ENCODE measurements around the gene MYL4.
"Not testable (repeated sequence)": the region's sequence is repeated elsewhere in the genome, so short reads cannot be mapped to it uniquely, and the experiment has no call there.

MYL4 gene

DNA sequence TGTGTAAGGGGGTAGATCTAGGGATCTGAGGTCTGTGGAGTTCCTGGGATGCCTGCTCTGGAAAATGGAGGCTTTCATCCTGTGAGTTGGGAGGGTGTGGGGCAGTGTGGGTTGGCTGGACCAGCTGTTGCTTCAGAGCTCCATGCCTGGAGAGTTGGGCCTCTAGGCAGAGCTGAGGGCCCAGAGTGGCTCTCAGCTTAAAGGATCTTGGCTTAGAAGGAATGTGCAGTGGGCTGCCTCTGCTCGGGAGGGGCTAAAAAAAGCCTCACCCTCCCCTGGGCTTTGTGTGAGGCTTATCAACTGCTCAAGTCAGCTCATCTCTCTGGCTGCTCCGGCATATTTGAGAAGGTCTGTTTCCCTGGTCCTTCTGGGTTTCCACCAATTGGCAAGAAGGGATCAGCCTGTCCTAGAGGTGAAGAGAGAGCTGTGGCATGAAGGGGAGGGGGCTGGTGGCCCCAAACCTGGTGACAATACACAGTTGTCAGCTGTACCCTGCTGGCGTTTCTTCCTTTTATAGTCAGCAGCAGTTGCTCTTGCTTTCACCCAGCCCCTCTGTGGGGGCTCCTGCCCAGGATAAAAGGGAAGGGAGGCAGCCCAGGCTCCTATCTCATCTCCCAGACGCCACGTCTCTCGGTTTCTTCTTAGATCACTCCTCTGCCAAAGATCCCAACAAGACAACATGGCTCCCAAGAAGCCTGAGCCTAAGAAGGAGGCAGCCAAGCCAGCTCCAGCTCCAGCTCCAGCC, at the start of gene MYL4:
MYL4 (plus strand) TSS at position 605 of the 745 bp plus-strand sequence; CDS start at position 680, 75 bp downstream.
- no peak for DNase-seq

DNA sequence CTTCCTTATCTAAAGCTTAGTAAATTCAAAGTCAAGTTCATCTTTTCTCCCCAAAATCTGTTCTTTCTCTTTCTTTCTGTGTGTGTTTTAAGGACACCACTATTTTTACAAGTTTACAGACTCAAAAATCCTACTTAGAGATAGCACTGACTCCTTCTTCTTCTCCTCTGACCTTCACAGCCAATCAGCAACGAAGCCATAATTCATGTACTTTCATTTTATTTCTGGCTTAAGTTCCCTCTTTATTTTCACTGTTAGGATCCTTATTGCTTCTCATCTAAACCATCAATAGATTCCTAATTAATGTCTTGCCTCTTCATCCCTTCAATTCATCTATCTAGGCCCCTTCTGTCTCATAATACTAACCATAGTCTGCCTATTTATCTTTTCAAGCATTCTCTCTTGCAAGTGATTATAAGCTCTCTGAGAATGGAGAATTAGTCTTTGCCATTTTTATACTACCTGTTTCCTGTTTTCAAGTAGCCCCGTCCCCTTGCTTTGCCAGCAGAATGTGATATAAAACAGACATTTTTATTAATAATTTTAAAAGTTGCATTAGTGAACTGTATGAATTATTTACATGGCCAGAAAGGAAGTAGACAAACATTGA, 47.0 kb upstream of the MYL4 start:
- no peak for DNase-seq

DNA sequence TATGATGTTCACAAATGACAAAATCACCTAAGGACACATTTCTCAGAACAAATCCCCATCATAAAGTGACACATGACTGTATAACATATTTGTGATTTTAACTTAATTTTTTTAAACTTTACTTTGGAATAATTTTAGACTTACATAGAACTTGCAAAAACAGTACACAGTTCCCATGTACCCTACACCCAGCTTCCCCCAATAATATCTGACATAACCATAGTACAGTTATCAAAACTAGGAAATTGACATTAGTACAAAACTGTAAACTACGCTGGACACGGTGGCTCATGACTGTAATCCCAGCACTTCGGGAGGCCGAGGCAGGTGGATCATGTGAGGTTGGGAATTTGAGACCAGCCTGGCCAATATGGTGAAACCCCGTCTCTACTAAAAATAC, 44.9 kb upstream of the MYL4 start:
- no peak for DNase-seq

DNA sequence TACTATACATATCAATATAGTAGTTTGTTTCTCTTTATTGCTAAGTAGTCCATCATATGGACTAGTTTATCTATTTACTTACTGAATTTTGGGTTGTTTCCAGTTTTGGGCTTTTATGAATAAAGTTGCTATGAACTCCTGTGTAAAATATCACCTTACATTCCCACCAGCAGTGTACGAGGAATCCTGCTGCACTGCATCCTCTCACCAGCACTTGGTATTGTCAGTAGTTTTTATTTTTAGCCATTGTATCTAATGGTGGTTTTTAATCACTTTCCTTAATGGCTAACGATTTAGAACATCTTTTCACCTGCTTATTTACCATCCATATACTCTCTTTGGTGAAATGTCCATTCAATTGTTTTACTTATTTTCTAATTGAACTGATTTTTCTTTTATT, 44.0 kb upstream of the MYL4 start:
- no peak for DNase-seq

DNA sequence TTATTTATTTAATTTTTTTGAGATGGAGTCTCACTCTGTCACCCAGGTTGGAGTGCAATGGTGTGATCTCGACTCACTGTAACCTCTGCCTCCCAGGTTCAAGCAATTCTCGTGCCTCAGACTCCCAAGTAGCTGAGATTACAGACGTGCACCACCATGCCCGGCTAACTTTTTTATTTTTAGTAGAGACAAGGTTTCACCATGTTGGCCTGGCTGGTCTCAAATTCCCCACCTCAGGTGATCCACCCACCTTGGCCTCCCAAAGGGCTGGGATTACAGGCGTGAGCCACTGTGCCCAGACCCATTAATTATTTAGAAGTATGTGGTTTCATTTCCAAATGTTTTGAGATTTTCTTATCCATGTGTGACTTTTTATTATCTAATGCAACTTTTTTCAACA, 42.3 kb upstream of the MYL4 start:
- not testable (repeated sequence) for DNase-seq

DNA sequence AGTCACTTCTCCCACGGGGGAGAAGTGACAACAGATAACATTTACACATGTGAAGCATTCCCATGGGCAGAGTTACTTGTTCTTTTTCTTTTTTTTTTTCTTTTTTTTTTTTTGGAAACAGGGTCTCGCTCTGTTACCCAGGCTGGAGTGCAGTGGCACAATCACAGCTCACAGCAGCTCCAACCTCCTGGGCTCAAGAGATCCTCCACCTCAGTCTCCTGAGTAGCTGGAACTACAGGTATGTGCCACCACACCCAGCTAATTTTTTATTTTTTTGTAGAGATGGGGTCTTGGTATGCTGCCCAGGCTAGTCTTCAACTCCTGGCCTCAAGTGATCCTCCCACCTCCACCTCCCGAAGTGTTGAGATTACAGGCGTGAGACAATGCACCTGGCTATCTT, 40.3 kb upstream of the MYL4 start:
- not testable (repeated sequence) for DNase-seq

DNA sequence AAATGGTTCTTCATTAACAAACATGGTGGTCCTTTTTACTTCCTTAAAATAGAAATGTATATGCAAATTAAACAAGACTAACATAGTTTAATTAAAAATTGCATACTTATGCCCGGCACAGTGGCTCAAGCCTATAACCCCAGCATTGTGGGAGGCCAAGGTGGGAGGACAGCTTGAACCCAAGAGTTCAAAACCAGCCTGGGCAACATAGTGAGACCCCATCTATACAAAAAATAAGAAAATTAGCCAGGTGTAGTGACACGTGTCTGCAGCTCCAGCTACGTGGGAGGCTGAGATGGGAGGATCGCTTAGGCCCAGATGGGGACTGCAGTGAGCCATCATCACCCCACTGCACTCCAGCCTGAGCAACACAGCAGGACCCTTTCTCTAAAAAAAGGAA, 38.4 kb upstream of the MYL4 start:
- DNase-seq, result no peak

DNA sequence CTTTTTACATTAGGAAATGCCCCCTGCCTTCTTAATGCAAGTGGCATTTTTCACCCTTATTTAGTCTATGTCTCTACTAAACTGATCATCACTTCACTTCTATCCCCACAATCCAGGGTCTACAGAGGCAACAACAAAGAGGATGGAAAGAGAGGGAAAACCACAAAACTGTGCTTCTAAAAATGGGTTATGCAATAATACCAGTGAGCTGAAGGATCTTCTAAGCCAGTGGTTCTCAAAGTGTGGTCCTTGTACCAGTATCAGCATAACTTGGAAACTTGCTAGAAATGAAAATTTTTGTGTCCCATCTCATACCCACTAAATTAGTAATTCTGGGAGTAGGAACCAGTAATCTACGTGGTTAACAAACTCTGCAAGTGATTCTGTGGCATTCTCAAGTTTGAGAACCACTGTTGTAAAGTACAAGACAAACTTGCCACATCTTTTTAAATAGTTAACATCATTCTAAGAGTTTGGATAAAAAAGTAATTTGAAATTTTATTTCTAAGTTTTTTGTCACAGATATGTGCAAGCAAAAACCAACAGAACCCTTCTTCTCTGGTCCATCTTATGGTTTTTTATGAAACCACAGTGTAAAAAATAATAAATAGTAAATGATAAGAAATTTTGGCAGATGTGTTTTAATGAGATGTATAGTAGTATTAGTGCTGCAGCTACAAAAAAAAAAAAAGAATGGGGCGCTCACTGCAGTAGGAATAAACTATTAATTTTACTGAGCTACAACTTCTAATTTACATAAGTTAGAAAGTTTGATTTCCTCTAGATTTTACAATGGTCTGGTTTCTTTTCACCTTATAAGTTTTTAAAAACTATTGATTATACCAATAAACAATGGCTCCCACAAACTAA, 36.2 kb upstream of the MYL4 start:
- no peak for DNase-seq

DNA sequence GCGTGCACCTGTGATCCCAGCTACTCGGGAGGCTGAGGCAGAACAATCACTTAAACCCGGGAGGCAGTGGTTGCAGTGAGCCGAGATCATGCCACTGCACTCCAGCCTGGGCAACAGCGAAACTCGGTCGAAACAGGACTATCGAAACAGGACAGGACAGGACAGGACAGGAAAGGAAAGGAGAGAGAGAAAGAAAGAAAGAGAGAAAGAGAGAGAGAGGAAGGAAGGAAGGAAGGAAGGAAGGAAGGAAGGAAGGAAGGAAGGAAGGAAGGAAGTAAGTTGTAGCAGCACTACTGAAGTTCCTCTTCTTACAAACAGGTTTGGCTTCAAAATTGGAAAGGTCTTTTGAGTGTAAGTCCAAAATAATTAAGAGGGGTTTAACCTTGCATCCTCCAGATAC, 34.3 kb upstream of the MYL4 start:
- DNase-seq, result not testable (repeated sequence)

DNA sequence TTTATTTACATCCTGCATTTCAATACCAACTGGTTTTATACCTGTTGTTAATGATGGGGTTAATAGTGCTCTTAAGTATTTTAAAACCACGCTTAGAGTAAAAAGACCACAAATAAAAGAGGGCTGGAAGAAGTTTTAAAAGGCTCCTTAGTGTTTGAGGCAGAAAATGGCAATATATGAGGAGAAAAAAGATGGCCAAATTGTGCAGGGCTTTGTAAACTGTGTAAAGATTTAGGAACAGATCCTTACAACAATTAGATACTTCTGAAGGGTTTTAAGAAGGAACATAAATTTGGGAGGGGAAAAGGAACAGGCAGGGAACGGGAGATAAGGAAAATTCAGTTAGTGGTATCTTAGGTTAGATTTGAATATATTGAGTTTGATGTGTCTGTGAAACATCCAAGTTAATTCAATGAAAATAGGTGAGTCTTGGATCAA, 32.7 kb upstream of the MYL4 start:
- DNase-seq, result no peak

DNA sequence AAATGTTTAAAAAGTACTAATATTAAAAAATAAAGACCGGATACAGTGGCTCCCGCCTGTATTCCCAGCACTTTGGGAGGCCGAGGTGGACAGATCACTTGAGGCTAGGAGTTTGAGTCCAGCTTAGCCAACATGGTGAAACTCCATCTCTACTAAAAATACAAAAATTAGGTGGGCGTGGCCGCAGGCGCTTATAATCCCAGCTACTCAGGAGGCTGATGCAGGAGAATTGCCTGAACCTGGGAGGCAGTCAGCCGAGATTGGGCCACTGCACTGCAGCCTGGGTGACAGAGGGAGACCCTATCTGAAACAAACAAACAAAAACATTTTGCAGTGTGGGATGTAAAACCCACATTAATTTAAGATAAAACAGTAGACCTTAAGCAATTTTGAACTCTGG, 31.9 kb upstream of the MYL4 start:
- no peak for DNase-seq

DNA sequence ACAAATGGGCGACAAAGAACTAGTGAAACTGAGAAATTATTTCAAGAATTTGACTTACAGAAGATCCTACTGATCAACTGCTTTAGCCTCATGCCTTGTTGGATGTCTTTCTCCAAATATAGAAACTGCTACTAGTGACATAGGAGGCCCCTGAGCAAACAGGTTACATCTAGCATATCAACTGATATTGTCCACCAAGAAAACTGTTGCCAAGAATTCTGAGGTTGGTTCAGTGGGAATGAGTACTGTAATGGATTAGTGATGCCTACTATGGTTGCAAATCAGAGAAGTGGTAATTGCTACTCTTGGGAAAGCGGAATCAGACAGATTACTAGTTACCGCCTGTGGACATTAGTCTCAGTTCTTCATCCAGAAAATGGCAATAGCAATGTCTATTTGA, 30.0 kb upstream of the MYL4 start:
- no peak for DNase-seq

DNA sequence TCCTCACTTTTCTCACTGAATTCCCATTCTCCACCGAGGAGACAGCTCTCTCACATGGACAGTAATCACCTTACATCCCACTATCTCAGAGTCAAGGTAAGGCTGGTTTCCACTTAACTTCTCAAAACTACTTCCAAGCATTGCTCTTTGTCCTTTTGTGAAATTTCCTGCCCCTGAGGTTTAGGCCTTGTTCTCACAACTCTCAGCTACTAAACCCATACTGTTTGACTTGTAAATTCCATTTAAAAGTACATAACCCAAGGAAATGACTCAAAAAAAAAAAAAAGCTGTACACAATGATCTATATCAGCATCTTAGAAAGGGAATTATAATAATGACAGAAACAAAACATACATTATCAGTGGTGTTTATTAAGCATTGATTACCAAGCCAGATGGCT, 28.8 kb upstream of the MYL4 start:
- no peak for DNase-seq

DNA sequence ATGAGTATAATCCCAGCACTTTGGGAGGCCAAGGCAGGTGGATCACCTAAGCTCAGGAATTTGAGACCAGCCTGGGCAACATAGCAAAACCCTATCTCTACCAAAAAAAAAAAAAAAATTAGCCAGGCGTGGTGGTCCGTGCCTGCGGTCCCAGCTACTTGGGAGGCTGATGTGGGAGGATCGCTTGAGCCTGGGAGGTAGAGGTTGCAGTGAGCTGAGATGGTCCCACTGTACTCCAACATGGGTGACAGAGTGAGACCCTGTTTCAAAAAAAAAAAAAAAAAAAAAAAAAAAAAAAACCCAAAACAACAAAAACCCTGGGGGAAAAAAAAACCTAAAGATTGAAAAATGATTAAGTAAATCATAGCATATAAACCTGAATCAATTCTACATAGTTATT, 28.2 kb upstream of the MYL4 start:
- not testable (repeated sequence) for DNase-seq

DNA sequence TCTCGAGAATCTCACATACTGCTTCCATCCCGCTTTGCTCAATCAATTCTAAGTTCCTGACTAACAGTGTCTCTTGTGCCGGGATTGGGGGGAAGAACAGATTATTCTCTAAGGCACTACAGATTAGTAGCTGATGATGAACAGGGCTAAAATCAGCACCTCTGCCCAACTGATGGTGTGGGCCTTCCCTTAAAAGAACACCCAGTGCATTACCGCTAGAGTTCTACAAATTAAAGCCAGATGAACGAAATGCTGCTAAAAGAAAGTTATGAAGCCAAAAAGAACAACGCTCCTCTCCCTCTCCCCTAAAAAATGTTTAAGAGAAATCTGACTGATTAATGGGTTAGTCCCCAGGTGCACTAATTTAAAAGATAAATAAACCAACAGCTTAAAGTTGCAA, 24.5 kb upstream of the MYL4 start:
- no peak for DNase-seq

DNA sequence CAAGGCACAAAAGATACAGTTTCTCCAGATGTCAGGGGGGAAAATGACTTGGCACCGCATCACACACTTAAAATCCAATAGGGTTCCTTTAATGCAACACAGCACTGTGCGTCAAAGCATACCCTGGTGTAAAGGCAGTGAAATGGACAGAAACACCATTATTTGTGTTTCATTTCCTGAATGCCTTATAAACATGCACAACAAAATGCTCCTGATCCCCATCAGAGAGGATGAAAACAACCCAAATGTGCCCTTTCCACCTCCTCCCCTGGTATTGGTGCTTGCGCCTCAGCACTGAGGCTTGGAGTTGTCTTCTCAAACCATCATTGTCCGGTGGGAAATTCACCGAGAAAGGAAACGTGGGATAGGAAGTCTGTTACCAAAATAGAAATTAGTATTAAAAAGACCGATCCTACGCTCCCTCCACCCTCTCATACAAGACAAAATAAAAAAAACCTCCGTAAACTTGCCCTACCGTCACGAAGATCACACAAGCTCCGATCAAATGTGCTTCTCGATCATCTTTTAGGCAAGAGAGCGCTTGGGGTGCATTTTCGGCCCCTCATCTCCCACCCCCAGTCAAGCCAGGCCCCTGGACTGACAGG, 20.8 kb upstream of the MYL4 start:
- DNase-seq, result no peak

DNA sequence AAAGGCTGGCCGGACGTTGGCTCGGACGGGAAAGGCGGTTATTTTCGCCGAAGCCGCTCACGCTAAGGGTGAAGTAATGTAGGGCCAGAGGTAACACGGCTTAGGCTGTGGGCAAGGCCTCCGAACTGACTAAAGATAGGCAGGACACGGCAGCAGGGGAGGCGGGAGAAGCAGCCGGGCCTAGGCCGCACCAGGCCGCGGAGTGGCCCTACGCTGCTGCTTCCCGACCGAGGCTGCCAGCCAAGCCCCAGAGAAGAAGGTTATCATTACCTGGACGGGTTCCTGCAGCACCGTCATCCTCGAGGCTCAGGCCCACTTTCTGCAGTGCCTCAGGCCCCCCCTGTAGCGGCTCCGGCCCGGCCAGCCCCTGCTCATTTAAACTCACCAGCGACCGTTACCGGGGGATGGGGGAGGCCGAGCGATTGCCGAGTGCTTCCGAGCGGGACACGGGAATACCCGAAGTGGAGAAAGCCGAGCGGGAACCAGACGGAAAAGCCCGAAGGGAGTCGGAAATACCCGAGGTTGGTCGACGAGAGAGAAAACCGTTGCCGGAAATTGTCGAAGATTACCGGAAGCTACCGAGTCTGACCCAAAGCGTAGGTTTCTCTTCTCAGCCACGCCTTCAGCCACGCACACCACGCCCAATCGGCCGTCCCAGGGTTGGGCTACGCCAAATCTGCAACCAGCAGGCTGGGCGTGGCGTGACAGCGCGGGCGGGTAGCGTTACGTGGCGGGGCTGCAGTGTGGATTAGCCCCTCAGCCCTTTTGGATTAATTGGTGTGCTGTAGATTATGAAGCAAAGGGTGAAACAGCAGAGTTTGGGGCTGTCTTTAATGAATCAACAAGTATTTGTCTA, 20.0 kb upstream of the MYL4 start, which contains the start of gene CDC27:
CDC27 (minus strand) TSS at position 420 of the 856 bp plus-strand sequence; CDS start at position 297, 123 bp downstream.
- peak; percentile 100 for DNase-seq

DNA sequence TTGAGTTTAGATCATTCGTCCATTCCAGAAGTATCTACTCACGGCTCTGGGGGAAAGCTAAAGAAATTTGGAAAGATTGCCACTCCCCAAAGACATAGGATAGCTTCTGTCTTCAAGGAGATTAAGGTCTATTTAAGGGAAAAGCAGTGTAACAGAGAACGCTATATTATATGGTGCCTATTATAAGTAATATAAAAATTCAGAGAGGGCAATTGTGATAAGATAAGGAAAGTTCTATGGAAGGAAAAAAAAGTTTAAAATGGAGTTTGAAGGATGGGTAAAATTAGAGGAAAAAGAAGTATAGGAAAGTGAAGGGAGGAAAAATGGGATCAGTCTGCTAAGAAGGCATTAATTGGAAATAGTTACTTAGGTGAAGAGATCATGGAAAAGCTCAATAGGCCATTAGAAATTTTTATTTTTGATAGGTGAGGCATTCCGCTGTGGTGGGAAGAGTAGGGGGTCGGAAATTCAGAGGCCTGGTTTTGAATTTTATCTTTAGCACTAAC, 19.4 kb upstream of the MYL4 start:
- no peak for DNase-seq

DNA sequence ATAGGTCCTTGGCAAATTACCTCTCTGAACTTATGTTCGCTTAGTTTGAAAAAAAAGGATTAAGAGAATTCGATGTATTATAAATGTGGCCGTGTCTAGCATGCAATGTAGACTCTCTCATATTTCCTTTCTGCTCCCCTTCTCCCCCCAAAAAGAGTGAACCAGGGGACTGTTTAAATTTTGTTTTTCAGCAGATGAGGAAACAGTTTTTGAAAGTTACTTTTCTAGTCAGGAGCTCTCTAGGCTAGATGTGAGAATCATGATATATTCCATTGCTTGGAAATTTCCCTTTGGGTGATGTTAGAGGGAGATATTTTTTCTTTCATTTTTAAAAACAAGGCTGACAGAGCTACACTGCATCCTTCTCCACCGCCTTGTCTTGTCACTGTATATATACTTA, 18.9 kb upstream of the MYL4 start:
- DNase-seq, result no peak

DNA sequence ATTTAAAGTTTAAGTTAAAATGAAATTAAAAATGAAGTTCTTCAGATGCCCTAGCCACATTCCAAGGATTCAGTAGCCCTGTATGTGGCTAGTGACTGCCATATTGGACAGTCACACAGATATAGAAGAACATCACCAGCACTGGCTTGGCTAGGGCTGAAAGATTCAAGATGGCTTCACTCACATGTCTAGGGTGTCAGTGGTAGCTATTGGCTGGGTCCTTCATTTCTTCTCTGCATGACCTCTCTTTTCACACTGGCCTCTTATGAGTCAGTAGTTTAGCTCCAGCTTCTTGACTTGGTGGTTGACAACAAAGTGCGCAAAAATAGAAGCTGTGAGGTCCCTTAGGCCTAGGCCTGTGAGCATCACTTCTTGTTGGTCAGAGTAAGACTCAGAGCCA, 18.4 kb upstream of the MYL4 start:
- DNase-seq, result no peak

DNA sequence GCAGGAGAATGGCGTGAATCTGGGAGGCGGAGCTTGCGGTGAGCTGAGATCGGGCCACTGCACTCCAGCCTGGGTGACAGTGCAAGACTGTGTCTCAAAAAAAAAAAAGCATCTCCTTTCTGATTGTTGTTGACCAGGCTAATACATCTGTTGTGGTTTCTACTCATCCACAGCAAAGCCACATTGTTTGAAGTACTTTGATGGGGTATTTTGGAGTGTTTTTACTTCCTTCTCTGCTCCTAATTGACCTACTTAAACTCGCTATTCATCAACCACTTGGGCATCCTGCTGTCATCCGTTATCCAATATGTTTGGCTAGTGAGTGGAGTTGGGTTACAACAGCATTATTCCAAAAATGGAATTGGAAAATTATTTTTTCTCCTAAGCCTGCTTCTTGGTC, 16.6 kb upstream of the MYL4 start:
- DNase-seq, result no peak

DNA sequence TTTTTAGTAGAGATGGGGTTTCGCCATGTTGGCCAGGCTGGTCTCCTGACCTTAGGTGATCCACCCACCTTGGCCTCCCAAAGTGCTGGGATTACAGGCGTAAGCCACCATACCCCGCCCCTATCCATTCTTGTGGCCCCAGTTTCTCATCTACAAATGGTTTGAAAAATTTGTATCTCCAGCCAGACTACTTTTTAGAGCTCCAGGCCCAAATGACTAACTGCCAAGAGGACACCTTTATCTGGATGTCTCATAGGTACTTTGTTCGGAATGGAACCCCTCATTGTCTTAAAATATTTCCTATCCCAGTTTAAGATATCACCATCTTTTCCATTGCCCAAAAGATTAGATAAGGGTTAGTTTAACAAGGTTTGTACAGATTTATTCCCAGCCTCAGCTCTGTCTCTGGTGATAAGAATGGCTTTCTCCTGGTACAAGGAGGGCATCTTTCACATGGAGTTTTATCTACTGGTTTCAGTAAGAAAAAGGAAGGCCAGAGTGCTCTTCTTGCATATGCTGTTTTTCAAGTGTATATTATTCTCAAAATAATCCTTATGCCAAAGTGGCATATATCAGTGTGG, 15.1 kb upstream of the MYL4 start:
- no peak for DNase-seq

Data from activated CD8-positive, alpha-beta memory T cell treated with anti-CD3 and anti-CD28 coated beads, Interleukin-2, amount 50 U/mL, for 4 hours (primary cell).